Astrocyte of the spinal cord (primary cell): ENCODE measurements around the gene ABHD10.

ENCODE experiments used
- DNase-seq: peaks from one replicate; pipeline ENCODE4 v3.0.0; 2011; ENCODE audit warnings: low read depth, low spot score
- H3K4me3 ChIP-seq: 2 replicates; pipeline ENCODE4 v1.5.1; 2011; ENCODE audit warnings: low read depth, mild to moderate bottlenecking, low read length, moderate library complexity
- in situ Hi-C: cut with HindIII; loops from 2 replicates; pipeline ENCODE4 v1.10.0; 2017; ENCODE audit warnings: low sequenced_read_pairs
- TF ChIP-seq, protein P1 (sequence below): IDR thresholded peaks from 2 replicates; pipeline ENCODE4 v1.5.1; 2012; ENCODE audit warnings: low read depth, mild to moderate bottlenecking, low read length, inconsistent platforms

ABHD10 gene

DNA sequence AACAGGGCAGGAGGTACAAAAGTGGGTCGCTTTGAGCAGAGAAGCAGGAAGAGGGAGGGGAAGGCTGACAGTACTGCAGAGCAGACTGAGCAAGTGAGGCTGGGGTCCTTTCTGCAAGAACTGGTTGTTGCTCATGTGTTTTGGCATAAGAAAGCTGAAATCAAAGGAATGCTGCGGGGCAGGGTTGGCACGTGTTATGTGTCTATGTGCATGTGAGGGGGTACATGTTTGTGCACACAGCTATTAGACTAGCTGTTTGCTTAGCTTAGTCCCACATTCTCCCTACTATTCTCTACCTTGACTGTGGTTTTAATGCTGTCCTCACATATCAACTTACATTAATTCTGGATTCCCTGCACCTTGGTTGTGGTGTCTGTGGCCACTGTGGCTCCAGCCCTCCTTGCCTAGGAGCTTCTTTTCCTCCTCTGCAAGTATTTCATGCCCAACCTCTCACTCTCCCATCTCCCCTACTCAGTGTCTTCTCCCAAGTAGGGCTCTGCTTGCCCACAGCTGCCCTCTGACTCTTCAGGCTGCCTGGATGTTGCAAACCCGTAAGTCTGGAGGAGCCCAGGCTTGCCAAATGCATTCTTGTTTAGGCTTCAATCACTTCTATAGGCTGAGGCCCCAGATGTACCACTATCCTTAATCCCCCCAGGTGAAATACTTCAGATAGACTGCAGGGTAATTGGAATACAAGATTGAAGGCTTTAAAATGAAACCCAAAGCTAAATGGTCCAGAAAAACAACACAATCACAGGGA, 24.7 kb downstream of the ABHD10 start:
- H3K4me3 ChIP-seq: no peak overlapping the region
- in situ Hi-C loops: no loop called here
- TF ChIP-seq, protein P1, sequence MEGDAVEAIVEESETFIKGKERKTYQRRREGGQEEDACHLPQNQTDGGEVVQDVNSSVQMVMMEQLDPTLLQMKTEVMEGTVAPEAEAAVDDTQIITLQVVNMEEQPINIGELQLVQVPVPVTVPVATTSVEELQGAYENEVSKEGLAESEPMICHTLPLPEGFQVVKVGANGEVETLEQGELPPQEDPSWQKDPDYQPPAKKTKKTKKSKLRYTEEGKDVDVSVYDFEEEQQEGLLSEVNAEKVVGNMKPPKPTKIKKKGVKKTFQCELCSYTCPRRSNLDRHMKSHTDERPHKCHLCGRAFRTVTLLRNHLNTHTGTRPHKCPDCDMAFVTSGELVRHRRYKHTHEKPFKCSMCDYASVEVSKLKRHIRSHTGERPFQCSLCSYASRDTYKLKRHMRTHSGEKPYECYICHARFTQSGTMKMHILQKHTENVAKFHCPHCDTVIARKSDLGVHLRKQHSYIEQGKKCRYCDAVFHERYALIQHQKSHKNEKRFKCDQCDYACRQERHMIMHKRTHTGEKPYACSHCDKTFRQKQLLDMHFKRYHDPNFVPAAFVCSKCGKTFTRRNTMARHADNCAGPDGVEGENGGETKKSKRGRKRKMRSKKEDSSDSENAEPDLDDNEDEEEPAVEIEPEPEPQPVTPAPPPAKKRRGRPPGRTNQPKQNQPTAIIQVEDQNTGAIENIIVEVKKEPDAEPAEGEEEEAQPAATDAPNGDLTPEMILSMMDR: no peak
- DNase-seq: no peak

DNA sequence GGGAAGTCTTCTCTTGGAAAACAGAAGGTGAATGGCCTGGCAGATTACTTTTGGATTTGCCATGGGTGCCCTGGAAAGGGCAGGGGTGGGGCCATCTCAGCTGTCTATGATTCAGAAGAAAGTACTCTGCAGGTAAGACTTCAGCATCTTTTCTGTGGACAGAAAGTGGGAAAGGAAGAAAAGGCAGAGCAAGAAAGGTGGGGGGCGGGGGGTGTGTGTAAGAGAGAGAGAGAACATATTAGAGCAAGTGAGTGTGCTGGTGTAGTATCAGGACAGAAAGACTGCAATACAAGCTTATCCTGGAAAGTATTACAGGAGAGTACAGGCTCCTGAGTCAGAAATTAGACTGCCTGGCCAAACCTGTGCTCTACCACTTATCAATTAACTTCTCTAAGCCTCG, 25.4 kb downstream of the ABHD10 start:
- in situ Hi-C loops: no loop called here
- DNase-seq: no peak
- TF ChIP-seq, protein P1: no peak
- H3K4me3 ChIP-seq: no peak overlapping the region

DNA sequence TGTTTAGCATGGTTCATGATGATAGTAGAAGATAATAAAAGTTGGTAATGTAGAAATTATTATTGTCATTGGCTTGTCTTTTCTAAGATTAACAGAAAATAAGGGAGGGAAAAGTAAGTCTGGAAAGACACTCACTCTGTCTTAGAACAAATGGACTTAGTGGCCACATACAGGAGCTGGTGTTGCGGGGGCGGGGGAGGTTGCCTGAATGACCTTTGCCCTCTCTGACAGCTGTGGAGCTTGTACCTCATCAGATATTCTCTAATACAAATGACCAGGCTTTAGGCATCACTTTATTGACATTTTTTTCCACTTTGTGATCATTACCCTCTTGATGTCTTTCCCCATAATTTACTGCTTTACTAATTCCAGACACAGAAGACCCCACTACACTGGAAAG, 25.8 kb downstream of the ABHD10 start:
- H3K4me3 ChIP-seq: no peak overlapping the region
- TF ChIP-seq, protein P1: no peak
- no peak for DNase-seq
- in situ Hi-C loops: no loop called here

DNA sequence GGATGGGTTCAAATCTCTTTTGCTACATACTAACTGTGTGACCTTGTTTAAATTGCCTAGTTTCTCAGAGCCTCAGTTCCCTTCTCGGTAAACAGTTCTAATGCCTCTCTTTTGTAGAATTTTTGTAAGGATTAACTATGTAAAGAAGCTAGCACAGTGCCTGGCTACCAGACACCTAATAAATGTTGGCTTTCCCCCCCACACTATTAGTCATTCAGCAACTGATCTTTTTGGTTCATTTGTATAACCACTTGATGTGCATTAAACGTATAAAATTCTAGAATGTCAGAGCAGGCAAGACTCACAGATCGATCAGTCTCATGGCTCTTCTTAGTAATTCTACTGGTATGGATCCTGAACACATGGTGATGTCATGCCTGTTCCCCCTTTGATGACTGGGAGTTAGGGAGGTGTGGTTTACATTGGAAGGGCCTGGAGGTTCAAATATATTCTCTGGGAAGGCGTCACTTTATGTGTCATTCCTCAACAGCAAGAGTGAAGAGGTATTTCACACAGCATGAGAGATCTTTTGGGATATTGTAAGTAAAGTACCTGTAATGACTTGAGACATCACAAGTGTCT, 26.4 kb downstream of the ABHD10 start:
- DNase-seq: no peak
- TF ChIP-seq, protein P1: no peak
- in situ Hi-C loops: no loop called here
- no peak overlapping the region for H3K4me3 ChIP-seq

DNA sequence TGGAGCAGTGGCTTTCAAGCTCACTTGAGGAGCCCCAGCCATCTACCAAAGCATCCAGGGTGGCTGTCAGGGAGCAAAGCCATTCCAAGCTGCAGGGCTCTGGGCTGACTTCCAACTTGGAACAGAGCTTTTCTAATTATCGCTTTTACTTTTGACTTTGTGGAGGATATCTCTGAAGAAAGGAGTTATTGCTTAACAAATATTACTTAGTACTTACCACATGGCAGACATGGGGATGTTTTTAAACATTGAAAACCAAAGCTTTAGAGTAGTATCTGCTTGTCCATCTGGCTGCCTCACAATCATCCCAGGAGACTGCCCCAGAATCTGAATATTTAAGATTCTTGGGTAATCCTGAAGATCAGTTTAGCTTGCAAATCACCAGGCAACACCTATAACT, 28.8 kb downstream of the ABHD10 start:
- H3K4me3 ChIP-seq: no peak overlapping the region
- in situ Hi-C loops: no loop called here
- TF ChIP-seq, protein P1: no peak
- DNase-seq: no peak

DNA sequence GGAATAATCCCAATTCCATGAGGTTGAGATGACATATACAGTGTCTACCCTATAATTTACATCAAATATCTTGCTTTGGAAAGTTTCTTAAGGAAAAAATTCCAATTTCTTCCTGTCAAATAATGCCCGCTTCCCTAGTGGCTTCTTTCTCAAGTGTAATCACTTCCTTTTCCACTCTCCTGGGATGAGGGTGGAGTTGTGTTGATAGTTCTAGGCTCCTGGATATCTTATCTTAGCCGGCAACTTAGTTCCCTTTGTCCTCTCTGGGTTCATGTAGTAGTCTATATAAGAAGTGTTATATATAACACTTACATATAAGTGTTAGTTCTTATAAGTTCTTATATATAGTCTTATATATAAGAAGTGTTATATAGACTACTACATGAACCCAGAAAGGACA, 30.8 kb downstream of the ABHD10 start:
- in situ Hi-C loops: no loop called here
- no peak for DNase-seq
- H3K4me3 ChIP-seq: no peak overlapping the region
- TF ChIP-seq, protein P1: no peak
